ENCODE measurements around the gene TAS2R42. TPM values are rescaled to one million over a fixed set of nuclear protein-coding genes. Genes with fewer than 3 reads are reported as not detected.

TAS2R42 gene
- total and polyA plus RNA-seq, 2 donors (not counting 1 experiment from before 2014, with no cell fraction given), result not detected

DNA sequence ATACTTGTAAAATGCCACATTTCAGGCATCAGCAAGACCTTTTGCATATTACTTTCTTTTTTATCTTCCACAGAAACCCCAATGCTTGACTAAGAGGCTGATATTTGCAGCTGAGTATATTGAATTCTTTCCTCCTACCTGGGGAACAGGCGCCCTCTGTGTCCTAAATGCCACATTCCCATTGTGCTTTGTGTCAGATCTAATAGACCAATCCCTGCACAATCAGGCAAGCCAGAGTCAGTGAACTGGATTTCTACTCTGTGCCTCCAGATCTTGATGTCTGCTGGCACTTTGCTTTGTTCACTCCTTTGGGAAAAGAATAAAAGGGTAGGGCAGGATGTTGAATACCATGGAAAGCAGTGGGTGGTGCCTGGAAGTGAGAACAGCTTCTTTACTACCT lies 22.4 kb upstream of the TAS2R42 start:
- Mint-ChIP-seq H3K4me3 (no peak overlapping the region), H3K27ac (no peak overlapping the region), H3K27me3 (no peaks in the 10 kb centered on the region), H3K4me1 (no peaks in the 10 kb centered on the region), H3K9me3 (ENCODE audit: insufficient read depth) (no peaks in the 10 kb centered on the region)
- ATAC-seq (ENCODE audit: low read depth) (no peak), DNase-seq (no peak)
- CTCF ChIA-PET, result interaction anchor here (0.8 kb wide), 1 partner anchor 9 kb away, joined by 3 read pairs; no protein-coding TSS in a partner anchor
- Histone ChIP-seq H3K79me2 (ENCODE audit: control insufficient read depth, insufficient read depth, low read length) (no peaks in the 10 kb centered on the region), H3K27me3 (replicated peaks in 1 of 4; ENCODE audit: control extremely low read depth in 1 of 4, control insufficient read depth in 3 of 4, insufficient read depth in 4 of 4, low read length in 3 of 4) (no peaks in the 10 kb centered on the region), H3K9ac (ENCODE audit: low read length) (no peak overlapping the region), H3K36me3 (replicated peaks in 1 of 2; ENCODE audit: control extremely low read depth in 1 of 2, control insufficient read depth in 1 of 2, extremely low read depth in 1 of 2, insufficient read depth in 2 of 2, low read length in 1 of 2) (no peaks in the 10 kb centered on the region), H3K4me1 (ENCODE audit: control insufficient read depth in 2 of 2, insufficient read depth in 2 of 2, low read length in 2 of 2) (no peaks in the 10 kb centered on the region), H3K9me3 (ENCODE audit: control extremely low read depth in 1 of 3, control insufficient read depth in 2 of 3, insufficient read depth in 1 of 3, low read length in 2 of 3) (peaks cover 0 to 1% (median under 1%) of the 10 kb centered on the region in 3 donors), H3K27ac (ENCODE audit: low read length in 2 of 2) (no peak overlapping the region), H4K20me1 (ENCODE audit: control insufficient read depth, insufficient read depth, low read length, poor library complexity, severe bottlenecking) (no peaks in the 10 kb centered on the region), H2AFZ (ENCODE audit: insufficient read depth, low read depth, low read length, poor library complexity, severe bottlenecking) (no peak overlapping the region), H3K4me3 (ENCODE audit: control extremely low read depth in 1 of 5, extremely low read depth in 1 of 5, insufficient read depth in 1 of 5, low read depth in 2 of 5, low read length in 4 of 5) (no peak overlapping the region), H3K4me2 (replicated peaks; ENCODE audit: low read depth, low read length, poor library complexity, severe bottlenecking) (no peak overlapping the region)
- POLR2A ChIA-PET, result no interaction called here
- WGBS (ENCODE audit: insufficient coverage), result 90% methylated on average over 1 of the region's 1 CpG
- intact Hi-C loops (cut with micrococcal nuclease), result no loop called here
- no peak for TF ChIP-seq EZH2 (IDR thresholded peaks at IDR 0.05; ENCODE audit: borderline replicate concordance, insufficient read depth, low read depth, low read length, poor library complexity, severe bottlenecking)
- TF ChIP-seq, protein P1, sequence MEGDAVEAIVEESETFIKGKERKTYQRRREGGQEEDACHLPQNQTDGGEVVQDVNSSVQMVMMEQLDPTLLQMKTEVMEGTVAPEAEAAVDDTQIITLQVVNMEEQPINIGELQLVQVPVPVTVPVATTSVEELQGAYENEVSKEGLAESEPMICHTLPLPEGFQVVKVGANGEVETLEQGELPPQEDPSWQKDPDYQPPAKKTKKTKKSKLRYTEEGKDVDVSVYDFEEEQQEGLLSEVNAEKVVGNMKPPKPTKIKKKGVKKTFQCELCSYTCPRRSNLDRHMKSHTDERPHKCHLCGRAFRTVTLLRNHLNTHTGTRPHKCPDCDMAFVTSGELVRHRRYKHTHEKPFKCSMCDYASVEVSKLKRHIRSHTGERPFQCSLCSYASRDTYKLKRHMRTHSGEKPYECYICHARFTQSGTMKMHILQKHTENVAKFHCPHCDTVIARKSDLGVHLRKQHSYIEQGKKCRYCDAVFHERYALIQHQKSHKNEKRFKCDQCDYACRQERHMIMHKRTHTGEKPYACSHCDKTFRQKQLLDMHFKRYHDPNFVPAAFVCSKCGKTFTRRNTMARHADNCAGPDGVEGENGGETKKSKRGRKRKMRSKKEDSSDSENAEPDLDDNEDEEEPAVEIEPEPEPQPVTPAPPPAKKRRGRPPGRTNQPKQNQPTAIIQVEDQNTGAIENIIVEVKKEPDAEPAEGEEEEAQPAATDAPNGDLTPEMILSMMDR (IDR thresholded peaks at IDR 0.05), result no peak

DNA sequence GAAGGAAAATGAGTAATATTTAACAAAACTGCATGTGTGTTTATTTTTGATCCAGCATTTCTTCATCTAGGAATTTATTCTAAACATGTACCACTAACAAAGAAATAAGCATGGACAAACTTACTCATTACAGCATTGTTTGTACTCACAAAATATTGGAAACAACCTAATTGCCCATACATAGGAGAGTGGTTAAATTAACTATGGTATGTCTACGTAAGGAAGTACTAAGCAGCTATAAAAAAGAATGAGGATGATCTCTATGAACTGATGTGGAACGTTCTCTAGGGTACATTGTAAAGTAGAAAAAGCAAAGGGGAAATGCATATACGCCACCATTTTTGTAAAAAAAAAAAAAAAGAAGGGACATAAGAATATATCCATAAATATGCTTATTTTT lies 17.4 kb upstream of the TAS2R42 start:
- POLR2A ChIA-PET, result no interaction called here
- no peak overlapping the region for H3K27ac Mint-ChIP-seq
- no peak overlapping the region for H2AFZ ChIP-seq (ENCODE audit: insufficient read depth, low read depth, low read length, poor library complexity, severe bottlenecking)
- H3K4me1 Mint-ChIP-seq, result no peaks in the 10 kb centered on the region
- H3K4me1 ChIP-seq (ENCODE audit: control insufficient read depth in 2 of 2, insufficient read depth in 2 of 2, low read length in 2 of 2), result no peaks in the 10 kb centered on the region
- H3K4me3 Mint-ChIP-seq, result no peak overlapping the region
- DNase-seq, result no peak
- intact Hi-C loops (cut with micrococcal nuclease), result no loop called here
- H4K20me1 ChIP-seq (ENCODE audit: control insufficient read depth, insufficient read depth, low read length, poor library complexity, severe bottlenecking), result no peaks in the 10 kb centered on the region
- no peaks in the 10 kb centered on the region for H3K79me2 ChIP-seq (ENCODE audit: control insufficient read depth, insufficient read depth, low read length)
- no peak overlapping the region for H3K4me3 ChIP-seq (ENCODE audit: control extremely low read depth in 1 of 5, extremely low read depth in 1 of 5, insufficient read depth in 1 of 5, low read depth in 2 of 5, low read length in 4 of 5)
- peaks cover 0 to 3% (median 2%) of the 10 kb centered on the region in 3 donors for H3K9me3 ChIP-seq (ENCODE audit: control extremely low read depth in 1 of 3, control insufficient read depth in 2 of 3, insufficient read depth in 1 of 3, low read length in 2 of 3)
- ATAC-seq (ENCODE audit: low read depth), result no peak
- TF ChIP-seq, protein P1 (IDR thresholded peaks at IDR 0.05), result no peak
- no peak for TF ChIP-seq EZH2 (IDR thresholded peaks at IDR 0.05; ENCODE audit: borderline replicate concordance, insufficient read depth, low read depth, low read length, poor library complexity, severe bottlenecking)
- no peak overlapping the region for H3K9ac ChIP-seq (ENCODE audit: low read length)
- no peak overlapping the region for H3K4me2 ChIP-seq (replicated peaks; ENCODE audit: low read depth, low read length, poor library complexity, severe bottlenecking)
- no peaks in the 10 kb centered on the region for H3K27me3 ChIP-seq (replicated peaks in 1 of 4; ENCODE audit: control extremely low read depth in 1 of 4, control insufficient read depth in 3 of 4, insufficient read depth in 4 of 4, low read length in 3 of 4)
- no peaks in the 10 kb centered on the region for H3K36me3 ChIP-seq (replicated peaks in 1 of 2; ENCODE audit: control extremely low read depth in 1 of 2, control insufficient read depth in 1 of 2, extremely low read depth in 1 of 2, insufficient read depth in 2 of 2, low read length in 1 of 2)
- H3K9me3 Mint-ChIP-seq (ENCODE audit: insufficient read depth), result no peaks in the 10 kb centered on the region
- H3K27ac ChIP-seq (ENCODE audit: low read length in 2 of 2), result no peak overlapping the region
- no peaks in the 10 kb centered on the region for H3K27me3 Mint-ChIP-seq
- CTCF ChIA-PET, result no interaction called here
- no CpG with 5 or more reads among the region's 3 CpGs for WGBS (ENCODE audit: insufficient coverage)

All from B cell (primary cell).